Activated CD4-positive, alpha-beta T cell treated with anti-CD3 and anti-CD28 coated beads, Interleukin-2, Interleukin-6, amounts not matched to agents 100 ng/mL and 50 ng/mL, durations not matched to agents 16 hours and 8 hours (primary cell): ENCODE data around the gene C22orf39.

ENCODE experiments used
- DNase-seq: peaks from one replicate; pipeline ENCODE4 v3.0.0-alpha.2; 2020

The C22orf39 gene

GRCh38 chr22:19476023-19476422 lies 28.5 kb upstream of the C22orf39 start:
- no peak for DNase-seq

- DNase-seq, result no peak
Measured at GRCh38 chr22:19473578-19473977, 26.1 kb upstream of the C22orf39 start.

DNA sequence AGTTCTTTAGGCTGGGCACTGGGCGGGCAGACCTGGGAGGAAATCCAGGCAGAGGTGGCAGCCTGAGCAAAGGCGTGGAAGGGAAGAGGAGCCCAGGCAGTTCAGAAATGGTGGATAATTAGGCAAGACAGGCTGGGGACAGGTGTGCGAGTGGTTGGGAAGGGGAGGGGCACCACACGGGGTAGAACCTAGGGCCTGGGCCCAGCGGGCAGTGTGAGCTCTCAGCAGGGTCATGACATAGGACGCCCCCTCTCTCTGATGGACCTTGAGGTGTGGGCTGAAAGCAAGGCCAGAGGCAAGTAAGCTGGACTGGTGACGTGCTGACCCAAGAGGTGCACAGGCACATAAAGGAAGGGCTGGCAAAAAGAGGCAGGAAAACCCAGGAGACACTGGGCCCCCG lies 24.7 kb upstream of the C22orf39 start:
- no peak for DNase-seq

DNA sequence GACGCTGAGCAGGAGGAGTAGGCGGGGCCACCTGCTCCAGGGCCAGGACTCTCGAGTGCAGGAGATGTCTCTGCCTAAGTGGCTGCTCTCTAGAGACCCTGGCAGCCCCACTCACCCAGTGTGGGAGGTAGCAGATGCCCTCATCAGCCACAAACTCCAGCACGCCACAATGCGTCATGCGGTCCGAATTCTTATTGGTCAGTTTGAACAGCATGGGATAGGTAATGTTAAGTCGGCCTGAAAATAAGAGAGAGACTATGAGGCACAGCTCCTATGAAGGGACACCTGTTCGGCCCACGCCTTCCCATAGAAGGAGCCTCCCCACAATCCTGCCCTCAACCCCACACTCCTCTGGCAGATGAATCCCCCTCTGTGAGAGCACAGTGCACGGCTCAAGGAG lies 24.1 kb upstream of the C22orf39 start:
- no peak for DNase-seq

DNA sequence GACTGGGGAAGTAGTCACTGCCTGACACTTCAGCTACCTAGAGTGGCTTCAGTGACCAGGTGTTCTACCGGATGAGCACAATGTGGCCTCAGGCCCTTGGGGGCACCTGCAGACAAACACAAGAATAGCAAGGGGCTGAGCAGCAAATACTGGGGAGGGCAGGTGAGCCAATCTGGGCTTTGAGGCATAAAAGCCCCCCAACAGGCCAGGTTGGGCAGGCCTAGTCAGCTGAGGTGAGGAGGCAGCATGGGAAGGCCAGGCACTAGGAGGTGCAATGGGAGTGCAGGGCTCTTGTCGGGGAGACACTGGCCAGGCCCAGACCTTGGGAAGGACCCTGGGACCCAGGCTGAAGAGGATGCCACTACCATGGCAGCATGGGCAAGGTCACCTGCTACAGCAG lies 22.5 kb upstream of the C22orf39 start:
- no peak for DNase-seq

GRCh38 chr22:19469421-19469820 lies 21.9 kb upstream of the C22orf39 start:
- DNase-seq, result no peak

DNA sequence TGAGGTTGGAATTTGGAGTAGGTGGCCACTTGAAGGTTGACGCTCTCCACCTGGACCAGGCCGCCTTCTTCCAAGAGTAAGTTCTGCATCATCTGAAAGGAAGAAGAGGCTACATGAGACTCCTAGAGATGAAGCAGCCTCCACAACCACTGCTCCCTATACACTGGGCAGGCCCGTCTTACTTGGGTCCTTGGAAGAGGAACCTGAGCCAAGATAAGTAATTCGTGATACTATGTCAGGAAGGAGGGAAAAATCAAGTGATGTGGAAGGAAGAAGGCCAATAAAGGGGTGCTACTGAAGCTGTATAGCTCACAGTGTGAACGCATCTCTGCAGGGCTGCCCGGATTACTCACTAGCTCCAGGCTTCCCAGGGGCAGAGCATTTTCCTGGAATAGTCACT lies 20.4 kb upstream of the C22orf39 start:
- DNase-seq, result no peak

GRCh38 chr22:19466848-19467752 lies 19.6 kb upstream of the C22orf39 start:
- no peak for DNase-seq

- no peak for DNase-seq
Measured at GRCh38 chr22:19466126-19466716, 18.7 kb upstream of the C22orf39 start.

GRCh38 chr22:19464975-19465374 lies 17.5 kb upstream of the C22orf39 start:
- no peak for DNase-seq

DNA sequence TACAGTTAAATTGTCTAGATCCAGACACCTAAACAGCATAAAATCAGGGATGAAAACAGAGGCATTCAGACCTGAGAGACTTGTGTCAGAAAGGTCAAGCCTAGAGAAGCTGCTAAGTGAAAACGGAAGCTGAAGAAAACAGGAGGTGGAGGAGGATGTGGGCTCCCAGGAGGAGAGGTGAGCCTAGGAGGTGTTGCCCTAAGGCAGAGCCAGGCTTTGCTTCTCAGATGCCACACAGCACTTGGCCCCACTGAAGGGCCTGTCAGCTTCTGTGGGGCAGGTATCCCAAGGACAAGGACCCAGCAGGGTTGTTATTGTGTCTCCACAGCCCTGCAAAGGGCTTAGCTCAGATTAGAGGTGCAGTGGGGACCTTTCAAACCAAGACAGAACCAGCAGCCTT lies 17.0 kb upstream of the C22orf39 start:
- no peak for DNase-seq

DNA sequence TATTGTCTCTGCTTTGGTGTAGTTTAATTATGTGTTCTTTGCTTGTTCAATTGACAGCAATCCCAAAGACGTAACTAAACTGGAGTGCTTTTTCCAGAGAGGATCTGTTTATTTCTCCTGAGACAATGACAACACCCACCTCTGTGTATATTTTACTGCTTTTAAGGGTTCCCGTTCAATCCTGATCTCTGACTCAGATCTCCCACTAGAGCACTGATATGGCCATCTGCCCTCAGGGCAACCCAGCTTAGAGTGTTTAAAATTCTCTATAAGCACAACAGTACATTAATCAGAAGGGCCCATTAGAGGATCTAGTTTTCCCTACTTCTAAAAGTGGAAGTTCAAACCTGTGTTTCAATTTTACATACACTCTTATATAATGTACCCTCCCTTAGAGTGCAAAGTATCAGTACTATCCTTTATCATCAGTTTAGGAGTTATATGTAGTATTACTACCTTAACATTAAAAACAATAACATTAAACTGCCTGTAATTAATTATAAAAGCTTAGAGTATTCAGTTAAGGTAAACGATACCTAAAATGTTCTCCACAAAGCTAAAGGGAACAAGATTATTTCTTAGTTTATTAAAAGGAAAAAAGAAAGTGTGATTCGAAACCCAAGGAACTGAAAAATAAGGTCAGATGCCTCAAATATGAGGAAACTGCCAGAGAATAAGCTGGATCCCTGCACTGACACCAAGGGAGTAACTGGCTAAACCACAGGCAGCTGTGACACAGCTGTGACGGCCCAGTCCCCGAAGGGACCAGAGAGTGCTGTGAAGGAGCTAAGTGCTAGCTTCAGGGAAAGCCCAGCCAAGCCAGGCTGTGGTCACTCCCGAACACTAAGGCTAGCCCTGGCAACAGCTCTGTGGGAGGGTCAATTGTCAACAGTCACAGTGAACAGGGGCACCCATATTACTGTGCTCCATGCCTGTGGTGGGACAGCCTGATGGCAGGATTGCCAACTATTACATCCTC lies 16.3 kb upstream of the C22orf39 start:
- no peak for DNase-seq

DNA sequence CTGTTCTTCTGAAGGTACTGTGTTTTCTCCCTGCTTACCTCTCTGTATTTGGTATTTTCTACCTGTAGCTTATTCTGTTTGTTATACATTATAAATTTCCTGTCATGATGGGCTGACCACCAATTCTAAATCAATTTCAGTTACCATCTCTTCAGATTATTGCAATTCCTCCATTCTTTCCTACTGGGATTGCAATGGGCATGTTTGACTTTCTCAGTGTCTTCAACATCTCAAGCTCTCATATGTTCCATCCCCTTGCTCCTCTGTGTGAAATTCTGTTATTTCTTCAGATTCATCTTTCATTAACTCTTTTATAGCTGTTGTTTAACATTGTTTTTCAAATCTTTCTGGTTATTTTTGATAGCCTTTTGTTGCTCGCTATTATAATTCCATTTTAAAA lies 15.5 kb upstream of the C22orf39 start:
- no peak for DNase-seq

DNA sequence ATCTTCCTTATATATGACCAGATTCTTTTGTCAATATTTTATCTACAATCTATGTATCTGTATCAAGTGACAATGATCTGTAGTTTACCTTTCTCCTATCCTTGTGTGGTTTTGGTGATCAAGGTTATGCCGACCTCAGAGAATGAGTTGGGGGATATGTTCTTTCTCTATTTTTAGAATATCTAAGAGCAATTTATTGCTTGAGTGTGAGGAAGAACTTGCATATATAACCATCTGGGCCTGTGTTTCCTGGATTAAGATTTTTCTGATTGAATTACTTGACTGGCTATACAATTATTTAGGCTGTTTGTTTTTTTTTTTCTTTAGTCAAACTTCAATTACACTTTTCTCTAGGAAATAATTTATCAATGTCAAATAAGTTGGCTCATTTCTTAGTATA lies 14.0 kb upstream of the C22orf39 start:
- DNase-seq, result no peak

DNA sequence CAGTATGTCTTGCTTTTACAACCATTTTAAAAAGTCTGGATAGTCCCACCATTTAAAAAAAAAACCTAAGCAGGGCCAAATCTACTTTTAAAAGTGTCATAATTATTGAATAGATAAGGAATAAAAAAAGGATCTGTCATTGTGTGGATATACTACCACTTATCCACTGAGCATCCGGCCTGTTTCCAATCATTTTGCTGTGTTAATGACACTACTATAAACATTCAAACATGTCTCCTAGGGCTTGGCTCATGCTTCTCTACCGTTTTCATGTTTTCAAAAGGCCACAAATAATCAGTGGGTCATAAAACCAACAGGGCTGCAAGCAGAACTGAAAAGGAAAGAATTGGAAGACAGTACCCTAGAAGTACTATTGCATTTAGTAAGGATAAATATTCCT lies 12.5 kb upstream of the C22orf39 start:
- DNase-seq, result no peak

GRCh38 chr22:19457828-19458428 lies 10.4 kb upstream of the C22orf39 start:
- DNase-seq, result no peak

- no peak for DNase-seq
Measured at GRCh38 chr22:19456541-19456940, 9.0 kb upstream of the C22orf39 start.

DNA sequence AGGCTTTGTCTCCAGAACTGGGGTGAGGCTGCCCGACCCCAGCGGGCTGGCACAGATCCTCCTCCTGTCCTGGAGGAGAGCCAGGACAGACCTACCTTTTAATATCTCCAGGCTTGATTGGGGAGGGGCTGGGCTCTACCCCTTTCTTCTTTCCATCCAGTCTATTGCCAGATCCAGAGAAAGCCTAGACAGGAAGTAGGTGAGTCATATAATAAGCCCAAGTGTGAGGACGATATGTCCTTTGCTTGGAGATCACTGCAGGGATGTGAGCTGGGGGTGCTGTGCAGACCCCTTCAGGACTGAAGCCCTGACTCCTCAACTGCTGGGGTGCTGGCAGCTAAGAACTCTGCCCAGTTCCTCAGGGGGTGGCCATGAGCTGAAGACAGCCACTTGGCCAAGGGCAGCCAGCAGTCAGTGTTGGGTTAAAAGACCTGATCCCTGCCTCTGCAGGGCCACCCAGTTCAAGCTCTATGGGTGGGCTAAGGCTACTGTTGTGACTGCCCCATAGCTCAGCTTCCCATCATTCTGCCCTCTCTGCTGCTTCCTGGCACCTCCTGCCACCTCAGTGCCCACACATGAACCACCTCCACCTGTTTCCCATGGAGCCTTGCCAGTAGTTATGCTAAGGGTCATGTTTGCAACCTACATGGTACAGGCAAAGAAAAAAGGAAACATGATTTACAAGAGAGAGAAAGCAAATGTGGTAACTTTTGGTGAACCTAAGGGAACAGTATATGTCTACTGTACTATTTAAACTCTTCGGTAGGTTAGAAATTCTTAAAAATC lies 8.3 kb upstream of the C22orf39 start:
- DNase-seq, result no peak

DNA sequence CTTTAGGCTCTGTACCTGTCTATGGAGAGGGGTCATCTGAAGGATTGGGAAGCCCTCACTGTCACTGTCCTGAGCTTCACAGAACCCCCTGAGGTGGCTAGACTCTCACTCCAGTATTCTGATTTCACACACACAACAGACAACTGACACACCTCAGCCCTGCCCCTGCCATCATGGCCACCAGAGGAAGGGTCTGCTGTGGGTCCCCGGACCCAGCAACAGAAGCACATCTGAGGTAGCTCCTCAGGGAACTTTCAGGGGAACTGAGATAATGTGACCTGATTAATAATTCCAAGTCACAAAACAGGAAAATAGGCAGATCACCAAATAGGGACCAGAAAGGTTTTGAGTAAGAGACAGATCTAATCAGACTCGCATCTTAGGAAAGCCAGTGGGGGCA lies 7.5 kb upstream of the C22orf39 start:
- DNase-seq, result no peak

- no peak for DNase-seq
Measured at GRCh38 chr22:19454156-19454555, 6.6 kb upstream of the C22orf39 start.

- DNase-seq, result no peak
Measured at GRCh38 chr22:19453718-19454117, 6.2 kb upstream of the C22orf39 start.

- no peak for DNase-seq
Measured at GRCh38 chr22:19451570-19451969, 4.1 kb upstream of the C22orf39 start.
